HS-5 (cell line): ENCODE data around the gene C2orf78.
"Not testable (repeated sequence)": the region's sequence is repeated elsewhere in the genome, so short reads cannot be mapped to it uniquely, and the experiment has no call there.

Experiments used
- DNase-seq: peaks from one replicate; pipeline ENCODE4 v3.0.0-alpha.2; 2012; ENCODE audit warnings: low read depth

Gene C2orf78

GRCh38 chr2:73779467-73780236 is 4.3 kb upstream of the C2orf78 start, which contains the start of gene DUSP11:
Gene DUSP11 (minus strand): TSS chr2:73780103. CDS start chr2:73779974, 129 bp downstream.
- peak; percentile 78 for DNase-seq

GRCh38 chr2:73780237-73780582 is 3.8 kb upstream of the C2orf78 start:
- no peak for DNase-seq

GRCh38 chr2:73783402-73783801 is 581 bp upstream of the C2orf78 start:
- DNase-seq, result not testable (repeated sequence)

- DNase-seq, result no peak
These were observed 27.9 kb downstream of the C2orf78 start for GRCh38 chr2:73811878-73812277.

GRCh38 chr2:73812635-73813034 is 28.7 kb downstream of the C2orf78 start:
- DNase-seq, result no peak

- DNase-seq, result no peak
These were observed 34.3 kb downstream of the C2orf78 start for GRCh38 chr2:73818296-73818695.

GRCh38 chr2:73821227-73821626 is 37.2 kb downstream of the C2orf78 start:
- no peak for DNase-seq

GRCh38 chr2:73821669-73822068 is 37.7 kb downstream of the C2orf78 start:
- DNase-seq, result no peak

- DNase-seq, result no peak
These were observed 38.3 kb downstream of the C2orf78 start for GRCh38 chr2:73822276-73822675.

- no peak for DNase-seq
These were observed 39.0 kb downstream of the C2orf78 start for GRCh38 chr2:73822991-73823390.

- DNase-seq, result no peak
These were observed 39.4 kb downstream of the C2orf78 start for GRCh38 chr2:73823416-73823815.

GRCh38 chr2:73823916-73824523 is 40.0 kb downstream of the C2orf78 start:
- peak; percentile 54 for DNase-seq

- no peak for DNase-seq
These were observed 41.4 kb downstream of the C2orf78 start for GRCh38 chr2:73825408-73825807.

- no peak for DNase-seq
These were observed 43.0 kb downstream of the C2orf78 start for GRCh38 chr2:73827018-73827417.

GRCh38 chr2:73827660-73828388 is 43.8 kb downstream of the C2orf78 start:
- no peak for DNase-seq

- no peak for DNase-seq
These were observed 44.4 kb downstream of the C2orf78 start for GRCh38 chr2:73828389-73828817.

- peak; percentile 89 for DNase-seq
These were observed 45.0 kb downstream of the C2orf78 start, which contains the start of gene STAMBP for GRCh38 chr2:73828818-73829570. Gene STAMBP (plus strand): TSS chr2:73828961. CDS start chr2:73830857, 1,896 bp downstream.

- DNase-seq, result peak; percentile 93
These were observed 47.0 kb downstream of the C2orf78 start for GRCh38 chr2:73830871-73831401.

GRCh38 chr2:73832930-73833329 is 48.9 kb downstream of the C2orf78 start:
- DNase-seq, result no peak

GRCh38 chr2:73836141-73836943 is 52.4 kb downstream of the C2orf78 start:
- DNase-seq, result no peak
